Dendritic cell treated with granulocyte-macrophage colony-stimulating factor and Interleukin-4, amounts not matched to agents 40 ng/mL and 50 ng/mL, for 4 days (primary cell): ENCODE measurements around the gene SLC22A2.

ENCODE experiments used
- H3K27ac Mint-ChIP-seq: one replicate; pipeline ENCODE4 v1.8.0; 2022; ENCODE audit warnings: mild to moderate bottlenecking, mixed read lengths
- H3K27me3 Mint-ChIP-seq: one replicate; pipeline ENCODE4 v1.8.0; 2022; ENCODE audit warnings: mild to moderate bottlenecking, mixed read lengths
- H3K36me3 Mint-ChIP-seq: one replicate; pipeline ENCODE4 v1.8.0; 2022; ENCODE audit warnings: low read depth, mixed read lengths
- H3K4me1 Mint-ChIP-seq: one replicate; pipeline ENCODE4 v1.8.0; 2022; ENCODE audit warnings: low read depth, mixed read lengths
- H3K4me3 Mint-ChIP-seq: one replicate; pipeline ENCODE4 v1.8.0; 2022; ENCODE audit warnings: mild to moderate bottlenecking, moderate library complexity, mixed read lengths
- H3K9me3 Mint-ChIP-seq: one replicate; pipeline ENCODE4 v1.8.0; 2022; ENCODE audit warnings: mixed read lengths
- intact Hi-C: fragments of 100-400 bp; cut with micrococcal nuclease; formaldehyde crosslinking; loops from one replicate; pipeline ENCODE4 v1.15.0; 2022

Gene SLC22A2

GRCh38 chr6:160170018-160170680 lies 88.5 kb downstream of the SLC22A2 start:
- H3K27me3 Mint-ChIP-seq, result no peaks in the 10 kb centered on the region
- H3K36me3 Mint-ChIP-seq, result no peaks in the 10 kb centered on the region
- intact Hi-C loops, result no loop called here
- H3K4me3 Mint-ChIP-seq, result no peak overlapping the region
- H3K4me1 Mint-ChIP-seq, result no peaks in the 10 kb centered on the region
- H3K27ac Mint-ChIP-seq, result no peak overlapping the region
- no peaks in the 10 kb centered on the region for H3K9me3 Mint-ChIP-seq

- Mint-ChIP-seq H3K27me3 (no peaks in the 10 kb centered on the region), H3K4me3 (no peak overlapping the region), H3K4me1 (no peaks in the 10 kb centered on the region), H3K27ac (no peak overlapping the region), H3K36me3 (no peaks in the 10 kb centered on the region), H3K9me3 (no peaks in the 10 kb centered on the region)
- intact Hi-C loops, result no loop called here
These were observed 90.8 kb downstream of the SLC22A2 start for GRCh38 chr6:160167604-160168399.
